CD4-positive, alpha-beta T cell treated with Interleukin-10 for 1 hour (primary cell): ENCODE measurements around the gene FLII.
"Not testable (repeated sequence)": the region's sequence is repeated elsewhere in the genome, so short reads cannot be mapped to it uniquely, and the experiment has no call there.

Experiments used
- DNase-seq: peaks from one replicate; pipeline ENCODE4 v3.0.0-alpha.2; 2020

The FLII gene

DNA sequence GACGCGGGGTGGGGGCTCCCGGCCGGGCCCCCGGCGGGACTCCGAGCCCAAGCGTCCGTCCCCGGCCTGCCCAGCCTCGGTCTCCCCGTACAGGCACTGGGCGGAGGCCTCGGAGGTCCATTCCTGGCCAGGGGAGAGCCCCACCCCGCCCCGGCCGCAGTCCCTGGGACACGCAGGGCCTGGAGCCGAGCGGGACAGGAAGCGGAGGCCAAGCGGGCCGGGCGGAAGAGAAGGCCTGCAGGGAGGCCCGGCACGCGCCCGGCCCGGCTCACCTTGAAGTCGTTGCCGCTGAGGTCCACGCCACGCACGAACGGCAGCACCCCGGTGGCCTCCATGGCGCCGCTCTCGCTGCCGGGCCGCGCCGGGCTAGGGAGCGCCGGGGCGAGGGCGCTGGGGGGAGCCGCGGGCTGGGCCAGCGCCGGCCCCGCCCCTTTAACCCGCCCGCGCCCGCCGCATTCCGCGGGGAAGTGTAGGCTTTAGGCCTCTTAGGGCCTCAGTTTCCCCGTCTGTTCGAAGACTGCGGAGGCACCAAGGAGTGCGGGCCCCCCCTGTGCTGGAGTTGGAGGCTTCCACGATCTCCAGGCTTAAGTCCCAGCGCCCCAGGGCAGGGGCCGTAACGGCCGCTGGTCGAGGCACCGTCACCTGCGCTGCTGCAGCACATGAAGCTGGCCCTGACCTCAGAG, at the start of gene FLII:
Gene FLII, minus strand, starts transcription at position 383 of the 683 bp plus-strand sequence. Its CDS starts 48 bp downstream, at position 335.
- peak; percentile 59 for DNase-seq

DNA sequence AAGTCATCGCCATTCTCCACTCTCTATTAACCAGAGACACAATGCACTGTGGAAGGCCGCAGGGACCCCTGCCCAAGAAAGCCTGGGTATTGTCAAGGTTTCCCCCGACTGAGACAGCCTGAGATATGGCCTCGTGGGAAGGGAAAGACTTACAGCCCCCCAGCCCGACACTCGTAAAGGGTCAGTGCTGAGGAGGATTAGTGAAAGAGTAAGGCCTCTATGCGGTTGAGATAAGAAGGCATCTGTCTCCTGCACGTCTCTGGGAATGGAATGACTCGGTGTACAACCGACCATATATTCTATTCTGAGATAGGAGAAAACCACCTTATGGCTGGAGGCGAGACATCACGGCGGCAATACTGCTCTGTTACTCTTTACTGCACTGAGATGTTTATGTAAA, 44.7 kb upstream of the FLII start:
- not testable (repeated sequence) for DNase-seq

DNA sequence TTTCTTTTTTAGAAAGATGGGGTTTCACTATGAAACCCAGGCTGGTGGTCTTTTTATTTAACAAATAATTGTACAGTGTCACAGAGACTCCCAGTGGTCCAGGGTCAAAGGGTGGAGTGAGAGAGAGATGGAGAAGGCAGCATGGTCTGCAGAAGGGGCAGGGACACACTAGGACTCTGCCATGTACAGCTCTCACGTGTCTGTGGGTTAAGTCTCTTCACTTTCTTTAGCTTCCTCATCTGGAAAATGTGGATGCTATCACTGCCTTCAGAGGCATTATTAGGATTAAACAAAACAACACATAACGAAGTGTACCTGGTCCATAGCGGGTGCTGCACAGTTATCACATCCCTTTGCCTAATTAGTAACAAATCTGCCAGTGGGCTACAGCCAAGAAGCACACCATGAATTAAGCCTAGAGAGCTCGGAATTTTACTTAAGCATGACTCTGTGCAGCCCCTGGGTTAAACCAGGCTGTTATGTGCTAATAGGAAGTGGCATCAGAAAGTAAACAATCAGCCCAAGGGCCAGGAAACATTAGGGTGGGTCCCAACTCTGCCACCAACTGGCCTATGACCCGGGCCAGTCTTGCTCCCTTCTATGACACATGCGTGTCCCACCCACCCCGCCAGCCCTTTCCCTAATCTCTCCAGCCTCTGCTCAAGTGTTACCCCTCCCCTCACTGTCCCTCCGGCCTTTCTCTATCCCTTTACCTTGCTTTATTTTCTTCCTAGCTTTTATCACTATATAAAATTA, 42.4 kb upstream of the FLII start:
- DNase-seq, result no peak

DNA sequence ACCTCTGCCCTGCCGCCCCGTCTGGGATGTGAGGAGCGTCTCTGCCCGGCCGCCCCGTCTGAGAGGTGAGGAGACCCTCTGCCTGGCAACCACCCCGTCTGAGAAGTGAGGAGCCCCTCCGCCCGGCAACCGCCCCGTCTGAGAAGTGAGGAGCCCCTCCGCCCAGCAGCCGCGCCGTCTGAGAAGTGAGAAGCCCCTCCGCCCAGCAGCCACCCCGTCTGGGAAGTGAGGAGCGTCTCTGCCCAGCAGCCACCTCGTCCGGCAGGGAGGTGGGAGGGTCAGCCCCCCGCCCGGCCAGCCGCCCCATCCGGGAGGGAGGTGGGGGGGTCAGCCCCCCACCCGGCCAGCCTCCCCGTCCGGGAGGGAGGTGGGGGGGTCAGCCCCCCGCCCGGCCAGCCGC, 39.5 kb upstream of the FLII start:
- not testable (repeated sequence) for DNase-seq

DNA sequence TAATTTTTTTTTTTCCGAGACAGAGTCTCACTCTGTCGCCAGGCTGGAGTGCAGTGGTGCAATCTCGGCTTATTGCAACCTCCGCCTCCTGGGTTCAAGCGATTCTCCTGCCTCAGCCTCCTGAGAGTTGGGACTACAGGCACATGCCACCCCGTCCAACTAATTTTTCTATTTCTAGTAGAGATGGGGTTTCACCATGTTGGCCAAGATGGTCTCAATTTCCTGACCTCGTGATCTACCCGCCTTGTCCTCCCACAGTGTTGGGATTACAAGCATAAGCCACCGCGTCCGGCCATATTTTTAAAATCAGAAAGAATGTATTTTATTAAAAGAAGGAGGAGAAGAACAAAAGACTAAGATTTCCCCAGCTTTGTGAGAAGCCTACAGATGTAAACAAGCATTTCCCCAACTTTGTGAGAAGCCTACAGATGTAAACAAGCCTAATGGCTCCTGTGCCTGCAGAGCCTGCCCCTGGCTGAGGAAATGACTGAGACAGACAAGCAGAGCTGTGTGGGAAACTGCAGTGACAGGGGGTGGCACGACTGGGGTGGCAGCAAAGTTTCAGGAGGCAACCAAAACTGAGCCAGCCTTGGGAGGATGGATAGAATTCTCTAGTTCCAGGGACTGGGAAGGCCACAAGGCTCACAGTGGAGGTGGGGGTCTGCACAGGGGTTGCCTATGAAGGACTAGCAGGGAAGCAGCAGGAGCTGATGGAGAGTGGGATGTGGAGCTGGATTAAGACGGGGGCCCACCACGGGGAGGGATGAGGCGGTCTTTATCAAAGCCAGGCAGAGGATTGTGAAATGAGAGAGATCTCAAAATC, 33.4 kb upstream of the FLII start:
- no peak for DNase-seq

DNA sequence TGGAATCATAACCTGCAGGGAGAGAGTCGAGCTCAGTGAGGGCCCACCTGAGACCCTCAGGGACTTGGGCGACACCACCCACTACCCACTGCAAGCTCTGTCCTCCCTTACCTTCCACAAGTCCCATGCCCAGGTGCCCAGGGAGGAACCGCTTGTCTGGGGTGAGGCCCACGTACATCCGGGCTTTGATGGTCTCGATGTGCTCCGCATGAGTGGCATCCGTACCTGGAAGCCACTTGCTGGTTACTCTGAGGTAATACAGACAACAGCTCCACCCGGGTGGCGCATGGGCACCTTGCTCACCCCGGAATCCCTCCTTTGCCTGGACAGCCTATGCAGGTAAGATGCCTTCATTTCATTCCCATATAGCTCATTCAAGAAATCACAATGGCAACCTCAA, 26.8 kb upstream of the FLII start:
- DNase-seq, result no peak

DNA sequence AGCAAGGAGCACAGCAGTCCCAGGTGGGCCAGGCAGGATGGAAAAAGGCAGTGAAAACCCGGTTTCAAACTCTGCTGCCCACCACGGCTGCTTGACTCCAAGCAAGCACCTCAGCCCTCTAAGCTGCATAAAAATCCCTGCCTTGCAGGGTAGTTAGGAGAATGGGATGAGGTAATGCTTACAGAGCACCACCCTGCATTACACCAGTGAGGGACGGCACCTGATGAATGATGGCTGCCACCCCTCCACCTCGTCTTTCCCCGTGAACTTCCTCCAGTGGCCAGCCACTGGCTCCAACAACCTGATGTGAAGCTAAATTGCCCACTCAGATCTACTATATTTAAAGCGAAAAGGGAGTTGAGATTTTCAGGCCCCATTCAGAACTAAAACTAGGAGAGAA, 23.2 kb upstream of the FLII start:
- no peak for DNase-seq

DNA sequence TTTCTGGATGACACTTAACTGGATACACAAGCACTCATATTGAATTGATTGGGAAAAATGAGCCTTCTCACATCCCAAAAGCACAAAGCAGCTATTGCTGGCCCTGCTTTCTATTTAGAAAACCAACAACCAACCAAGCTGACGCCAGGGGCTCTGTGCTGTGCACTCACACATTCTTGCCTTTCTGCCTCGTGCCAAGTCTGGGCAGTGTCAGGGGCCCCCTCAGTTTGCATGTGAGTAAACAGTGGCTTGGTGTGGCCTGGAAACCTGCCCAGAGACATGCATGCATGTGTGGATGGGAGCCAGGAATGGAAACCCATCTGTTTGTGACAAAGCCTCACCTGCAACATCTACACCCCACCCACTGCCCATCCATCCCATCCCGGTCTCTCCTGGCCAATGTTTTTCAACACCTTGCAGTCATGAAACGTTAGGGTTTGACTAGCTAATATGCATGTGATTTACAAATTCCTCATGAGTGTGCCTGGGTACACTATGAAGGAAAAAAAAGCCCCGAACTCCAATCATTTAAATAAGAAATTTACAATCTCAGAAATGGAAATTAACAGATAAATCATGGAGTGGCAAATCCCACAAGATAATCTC, 22.3 kb upstream of the FLII start:
- DNase-seq, result no peak

DNA sequence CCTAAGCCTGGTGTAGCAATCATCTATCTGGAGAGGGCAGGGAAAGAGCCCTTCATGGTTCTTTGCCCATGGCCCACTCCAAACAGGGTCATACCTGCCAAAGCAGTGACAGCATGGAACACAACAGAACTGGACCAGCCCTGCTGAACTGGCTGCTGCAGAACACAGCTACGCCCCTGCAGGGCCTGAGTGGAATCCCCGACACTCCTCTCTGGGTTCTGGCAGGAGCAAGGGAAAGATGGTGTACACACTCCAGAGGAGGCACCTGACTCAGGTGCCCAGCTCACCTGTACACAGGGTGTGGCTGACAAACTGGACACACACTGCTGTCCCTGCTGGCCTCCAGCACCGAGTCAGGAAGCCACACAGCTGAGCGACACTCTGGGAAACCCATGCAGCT, 21.7 kb upstream of the FLII start:
- no peak for DNase-seq

DNA sequence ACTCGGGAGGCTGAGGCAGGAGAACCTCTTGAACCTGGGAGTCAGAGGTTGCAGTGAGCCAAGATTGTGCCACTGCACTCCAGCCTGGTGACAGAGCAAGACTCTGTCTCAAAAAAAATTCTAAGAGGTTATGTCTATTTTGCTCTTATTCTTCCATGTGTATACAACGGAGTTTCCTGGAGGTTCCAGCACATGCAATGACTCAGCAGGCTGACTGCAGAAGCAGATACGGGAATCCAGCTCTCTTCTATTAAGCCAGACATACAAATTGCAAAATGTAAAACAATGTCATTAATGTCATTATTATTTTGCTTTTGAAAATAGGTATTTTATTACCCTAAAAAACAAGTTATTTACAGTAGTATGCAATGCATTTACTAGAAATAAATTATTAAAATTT, 20.3 kb upstream of the FLII start:
- no peak for DNase-seq

DNA sequence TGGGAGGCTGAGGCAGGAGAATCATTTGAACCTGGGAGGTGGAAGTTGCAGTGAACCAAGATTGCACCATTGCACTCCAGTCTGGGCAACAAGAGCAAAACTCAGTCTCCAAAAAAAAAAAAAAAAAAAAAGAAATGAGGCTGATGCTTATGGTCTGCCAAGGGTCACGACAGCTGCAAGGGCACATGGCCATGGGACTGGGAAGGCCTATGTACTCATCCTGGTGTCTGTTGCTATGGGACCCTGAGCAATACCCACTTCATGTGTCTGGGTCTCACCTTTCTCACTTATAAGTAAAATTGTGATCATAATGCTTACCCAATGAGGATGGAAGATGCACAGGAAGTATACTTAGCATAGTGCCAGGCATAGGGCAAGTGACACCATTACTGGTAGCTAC, 18.5 kb upstream of the FLII start:
- no peak for DNase-seq

DNA sequence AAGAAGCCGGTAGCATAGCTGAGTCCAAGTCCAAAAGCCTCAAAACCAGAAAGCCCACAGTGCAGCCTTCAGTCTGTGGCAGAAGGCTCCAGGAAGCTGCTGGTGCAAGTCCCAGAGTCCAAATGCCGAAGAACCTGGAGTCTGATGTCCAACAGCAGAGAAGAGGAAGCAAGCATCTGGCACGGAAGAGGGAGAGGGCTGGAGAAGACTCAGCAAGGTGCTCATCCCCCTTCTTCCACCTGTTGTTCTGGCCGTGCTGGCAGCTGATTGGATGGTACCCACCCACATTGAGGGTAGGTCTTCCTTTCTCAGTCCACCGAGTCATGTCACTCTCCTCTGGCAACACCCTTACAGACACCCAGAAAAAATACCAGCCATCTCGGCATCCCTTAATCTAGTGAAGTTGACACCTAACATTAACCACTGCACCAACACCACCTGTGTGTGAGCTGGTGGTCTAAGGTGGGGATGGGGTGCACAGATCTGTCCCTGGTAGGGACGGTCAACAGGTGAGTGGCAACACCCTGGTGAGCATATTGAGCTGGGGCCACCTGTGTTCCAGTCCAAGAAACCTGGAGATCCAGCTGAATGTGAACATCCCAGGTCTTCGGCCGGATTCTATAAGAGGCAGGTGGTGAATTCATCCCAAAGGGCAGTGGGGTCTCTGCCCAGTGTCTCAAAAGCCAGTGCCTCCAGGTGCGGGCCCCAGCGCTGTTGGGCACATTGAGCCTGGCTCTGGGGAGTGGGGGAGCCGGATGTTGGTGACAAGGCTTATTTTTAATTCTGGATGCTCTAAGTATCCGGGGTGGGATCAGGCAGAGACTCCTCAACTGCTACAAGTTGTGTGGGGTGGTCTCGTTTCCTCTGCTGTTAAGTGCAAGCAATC, 11.8 kb upstream of the FLII start:
- no peak for DNase-seq

DNA sequence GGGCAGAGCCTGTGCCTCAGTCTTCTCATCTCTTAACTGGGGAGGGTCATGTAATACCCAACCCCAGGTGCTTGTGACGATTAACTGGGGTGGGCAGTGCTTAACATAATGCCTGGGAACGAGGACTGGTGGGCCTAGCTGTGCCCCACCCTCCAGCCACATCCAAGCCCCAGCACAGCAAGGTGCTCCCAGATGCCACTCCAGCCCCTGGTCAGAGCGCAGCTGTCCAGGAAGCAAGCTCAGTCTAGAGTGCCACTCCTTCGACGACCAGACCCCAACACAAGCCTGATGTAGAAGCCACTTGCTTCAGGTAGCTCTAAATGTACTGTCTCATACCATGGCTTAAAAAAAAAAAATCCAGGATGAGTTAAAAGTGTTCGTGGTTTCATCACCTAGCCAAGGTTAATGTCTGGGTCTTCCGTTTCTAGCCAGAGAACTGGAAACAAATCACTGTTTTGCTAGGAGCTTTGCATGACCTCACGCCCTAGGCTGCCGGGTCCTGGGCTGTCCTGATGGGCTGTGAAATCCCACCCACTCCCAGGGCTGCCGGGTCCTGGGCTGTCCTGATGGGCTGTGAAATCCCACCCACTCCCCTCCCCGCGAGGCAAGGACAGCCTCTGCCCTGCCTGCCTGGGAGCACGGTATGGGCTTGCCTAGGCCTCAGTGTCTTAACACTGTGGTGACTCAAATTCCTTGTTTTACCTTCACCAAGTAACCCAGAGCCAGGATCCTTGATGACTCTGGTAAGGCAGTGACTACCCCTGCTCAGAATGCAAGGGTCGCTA, 9.6 kb upstream of the FLII start:
- no peak for DNase-seq

DNA sequence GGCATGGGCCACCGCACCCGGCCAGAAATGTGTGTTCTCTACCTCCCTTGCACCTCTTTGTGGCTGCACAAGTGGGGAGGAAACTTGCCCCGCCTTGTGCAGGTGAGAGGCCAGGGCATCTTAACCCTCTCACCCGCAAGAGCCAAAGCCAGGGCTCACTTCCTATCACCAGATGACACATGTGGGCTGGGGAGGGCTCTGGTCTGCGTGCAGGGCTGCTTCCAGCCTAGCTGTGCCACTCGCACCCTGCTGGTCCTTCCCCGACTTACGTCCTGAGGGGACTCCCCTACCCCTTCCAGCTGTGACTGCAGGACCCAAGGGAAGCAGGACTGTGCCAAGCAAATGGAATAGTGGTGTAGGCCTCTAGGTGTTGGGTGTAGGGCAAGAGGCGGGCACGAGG, 8.8 kb upstream of the FLII start:
- DNase-seq, result no peak

DNA sequence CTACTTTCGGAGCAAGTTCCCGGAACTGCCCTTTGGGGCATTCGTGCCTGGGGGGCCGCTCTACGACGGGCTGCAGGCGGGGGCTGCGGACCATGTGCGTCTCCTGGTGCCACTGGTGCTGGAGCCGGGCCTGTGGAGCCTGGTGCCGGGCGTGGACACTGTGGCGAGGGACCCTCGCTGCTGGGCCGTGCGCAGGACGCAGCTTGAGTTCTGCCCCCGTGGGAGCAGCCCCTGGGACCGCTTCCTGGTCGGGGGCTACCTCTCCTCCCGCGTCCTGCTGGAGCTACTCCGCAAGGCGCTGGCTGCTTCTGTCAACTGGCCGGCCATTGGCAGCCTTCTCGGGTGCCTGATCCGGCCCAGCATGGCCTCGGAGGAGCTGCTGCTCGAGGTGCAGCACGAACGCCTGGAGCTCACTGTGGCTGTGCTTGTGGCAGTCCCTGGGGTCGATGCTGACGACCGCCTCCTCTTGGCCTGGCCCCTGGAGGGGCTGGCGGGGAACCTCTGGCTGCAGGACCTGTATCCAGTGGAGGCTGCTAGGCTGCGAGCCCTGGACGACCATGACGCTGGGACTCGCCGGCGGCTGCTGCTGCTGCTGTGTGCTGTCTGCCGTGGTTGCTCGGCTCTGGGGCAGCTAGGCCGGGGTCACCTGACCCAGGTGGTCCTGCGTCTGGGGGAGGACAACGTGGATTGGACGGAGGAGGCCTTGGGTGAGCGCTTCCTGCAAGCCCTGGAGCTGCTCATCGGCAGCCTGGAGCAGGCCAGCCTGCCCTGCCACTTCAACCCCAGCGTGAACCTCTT, 5.5 kb upstream of the FLII start:
- DNase-seq, result no peak

DNA sequence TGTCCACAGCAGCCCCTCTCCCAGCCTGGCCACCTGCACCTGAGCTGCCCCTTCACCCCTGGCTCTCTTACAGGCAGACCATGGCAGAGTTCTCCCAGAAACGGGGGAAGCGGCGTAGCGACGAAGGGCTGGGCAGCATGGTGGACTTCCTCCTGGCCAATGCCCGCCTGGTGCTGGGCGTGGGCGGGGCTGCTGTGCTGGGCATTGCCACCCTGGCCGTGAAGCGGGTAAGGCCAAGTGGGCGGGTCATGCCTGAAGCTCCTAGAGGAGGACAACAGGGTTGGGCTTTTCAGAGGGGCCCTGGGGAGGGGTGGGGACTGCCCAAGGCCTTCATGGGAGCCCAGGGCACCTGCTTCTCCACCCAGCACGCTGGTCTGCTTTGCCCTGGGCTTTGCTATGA, 4.1 kb upstream of the FLII start:
- DNase-seq, result no peak

DNA sequence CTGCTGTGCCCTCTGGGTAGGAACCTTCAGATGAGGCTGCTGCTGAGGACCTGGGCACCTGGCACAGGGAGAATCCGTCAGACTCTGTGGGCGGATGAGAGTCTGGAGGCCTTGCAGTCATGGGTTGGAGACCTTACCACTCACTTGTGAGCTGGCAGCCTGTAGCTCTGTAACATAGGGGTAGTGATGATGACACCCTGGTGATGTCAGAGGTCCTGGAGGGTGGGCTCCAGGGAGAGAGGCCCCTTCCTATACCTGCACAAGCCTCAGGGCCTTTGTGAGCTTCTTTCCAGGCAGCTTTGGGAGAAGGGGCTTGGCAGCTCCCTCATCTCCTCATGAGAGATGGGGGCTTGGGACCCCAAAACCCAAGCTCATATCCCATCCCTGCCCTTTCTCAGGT, 3.6 kb upstream of the FLII start:
- no peak for DNase-seq

DNA sequence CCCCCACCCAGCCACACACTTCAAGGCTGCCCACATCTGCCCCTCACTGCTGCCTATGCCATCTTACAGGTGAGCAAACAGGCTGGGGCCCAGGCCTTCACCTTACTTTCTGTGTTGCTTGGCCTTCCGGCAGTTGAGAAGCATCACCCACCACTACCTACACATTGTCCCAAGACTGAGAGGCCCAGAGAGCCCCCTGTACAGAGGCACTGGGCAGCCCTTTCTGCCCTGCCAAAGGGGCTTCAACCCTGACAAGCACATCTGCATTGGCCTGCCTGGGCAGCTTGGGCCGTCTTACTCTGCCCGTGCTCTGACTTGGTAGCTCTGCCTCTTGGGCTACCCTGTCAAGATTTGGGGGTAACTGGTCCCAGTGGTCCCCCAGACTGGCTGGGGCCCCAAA, 3.1 kb upstream of the FLII start:
- no peak for DNase-seq

DNA sequence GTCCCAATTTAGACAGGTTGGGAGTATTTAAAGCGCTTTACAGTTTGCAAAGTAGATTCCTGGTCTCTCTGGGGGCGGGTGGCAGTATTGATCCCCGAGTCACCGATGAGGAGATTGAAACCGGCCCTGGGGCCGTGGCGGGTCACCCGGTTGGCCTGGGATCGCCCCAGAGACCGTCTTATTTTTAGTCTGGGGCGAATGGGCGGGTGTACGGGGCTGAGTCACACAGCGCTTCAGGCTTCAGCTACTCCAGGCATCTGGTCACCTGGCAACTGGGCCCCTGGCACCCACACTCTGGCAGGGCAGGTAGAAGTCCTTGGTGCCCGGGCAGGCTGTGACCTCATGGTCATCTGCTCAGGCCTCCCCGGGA, 2.6 kb upstream of the FLII start:
- DNase-seq, result no peak

DNA sequence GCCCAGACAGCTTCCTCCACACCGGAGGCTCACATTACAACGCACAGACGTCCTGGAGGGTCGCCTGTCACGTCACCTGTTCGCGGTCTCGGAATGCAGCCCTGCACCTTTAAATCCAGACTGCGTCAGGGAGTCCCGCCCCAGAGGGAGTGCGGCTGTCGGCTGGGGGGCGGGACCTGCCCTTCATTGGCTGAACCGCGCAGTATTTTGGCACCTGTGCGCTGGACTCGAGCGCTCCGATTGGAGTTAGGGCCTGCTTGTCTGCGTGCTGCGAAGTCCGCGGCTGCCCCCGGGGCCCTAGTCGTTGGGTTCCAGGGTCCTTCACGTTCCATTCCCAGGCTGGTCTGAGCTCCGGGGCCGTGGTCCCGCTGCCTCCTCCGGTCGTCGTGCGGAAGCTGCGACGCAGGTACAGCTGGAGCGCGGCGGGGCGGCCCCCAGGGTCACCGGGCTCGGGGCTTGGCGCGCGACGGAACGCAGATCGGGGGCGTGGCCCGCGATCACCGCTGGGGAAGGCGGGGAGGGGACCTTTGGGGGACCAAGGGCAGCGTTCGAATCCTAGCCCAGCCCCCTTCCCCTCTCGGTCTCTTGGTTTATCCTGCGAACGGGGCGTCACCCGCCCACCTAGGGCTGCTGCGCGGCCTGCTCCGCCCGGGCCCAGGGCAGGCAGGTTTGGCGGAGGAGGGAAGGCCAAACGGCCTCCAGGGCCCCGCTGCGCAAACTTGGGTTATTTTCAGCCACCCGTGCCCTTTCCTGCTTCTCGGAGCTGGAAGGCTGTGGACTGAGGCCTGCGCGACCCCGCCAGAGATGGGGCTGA, 2.0 kb upstream of the FLII start, which contains the start of gene MIEF2:
Gene MIEF2, plus strand, starts transcription at position 331 of the 814 bp plus-strand sequence. CDS start 2,059 bp downstream, outside the sequence.
- peak; percentile 94 for DNase-seq
